Measurements from ENCODE around the gene MRPL46. TPM values are rescaled to one million over a fixed set of nuclear protein-coding genes. Genes with fewer than 3 reads are reported as not detected.

The MRPL46 gene
- polyA plus RNA-seq (2012; ENCODE audit: insufficient read depth, insufficient read length): 62.1 TPM

DNA sequence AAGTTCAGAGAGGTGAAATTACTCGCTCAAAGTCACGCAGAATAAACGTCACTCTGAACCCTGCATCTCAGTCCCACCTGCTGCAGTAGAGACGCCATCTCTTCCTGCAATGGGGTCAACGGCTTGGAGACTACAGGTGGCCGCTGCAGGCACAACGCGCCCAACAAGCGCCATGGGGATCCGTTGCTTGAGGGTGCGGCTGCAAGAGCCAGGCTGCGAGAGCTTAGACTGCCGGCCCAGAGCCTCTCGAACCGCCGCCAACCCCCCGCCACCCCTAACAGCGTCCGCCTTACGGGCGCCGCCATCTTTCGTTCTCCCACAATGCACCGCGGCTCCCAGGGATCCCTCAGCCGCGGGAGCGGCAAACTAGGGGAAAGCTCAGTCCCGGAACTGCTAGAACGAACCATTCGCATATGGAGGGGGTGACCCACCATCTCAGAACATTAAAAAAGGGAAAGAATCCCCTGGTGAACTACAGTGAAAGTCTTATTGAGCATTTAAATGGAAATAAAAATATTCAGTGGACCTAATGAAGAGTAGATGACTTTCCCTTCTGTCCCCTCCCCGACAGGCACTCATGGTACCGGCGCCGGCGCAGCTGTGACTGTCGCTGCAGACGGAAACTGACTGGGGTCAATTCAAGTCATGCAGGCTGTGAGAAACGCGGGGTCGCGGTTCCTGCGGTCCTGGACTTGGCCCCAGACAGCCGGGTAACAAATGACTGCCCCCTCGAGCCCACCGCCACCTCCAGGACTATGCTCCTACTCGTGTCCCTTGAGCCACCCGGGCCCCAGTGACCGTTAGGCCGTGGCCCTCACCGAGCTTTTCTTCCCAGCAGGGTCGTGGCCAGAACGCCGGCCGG lies at the start of gene MRPL46, which contains the start of gene MRPS11:
TSS of gene MRPL46 (minus strand) at position 316 of the 862 bp plus-strand sequence. CDS start at position 305, 11 bp downstream.
TSS of gene MRPS11 (plus strand) at position 636 of the 862 bp plus-strand sequence. CDS start at position 646, 10 bp downstream.
- peak; percentile 88 for DNase-seq (ENCODE audit: low read depth, low spot score)
- H3K4me3 ChIP-seq (ENCODE audit: low read length): peak within 1 kb of the TSS; percentile 98

DNA sequence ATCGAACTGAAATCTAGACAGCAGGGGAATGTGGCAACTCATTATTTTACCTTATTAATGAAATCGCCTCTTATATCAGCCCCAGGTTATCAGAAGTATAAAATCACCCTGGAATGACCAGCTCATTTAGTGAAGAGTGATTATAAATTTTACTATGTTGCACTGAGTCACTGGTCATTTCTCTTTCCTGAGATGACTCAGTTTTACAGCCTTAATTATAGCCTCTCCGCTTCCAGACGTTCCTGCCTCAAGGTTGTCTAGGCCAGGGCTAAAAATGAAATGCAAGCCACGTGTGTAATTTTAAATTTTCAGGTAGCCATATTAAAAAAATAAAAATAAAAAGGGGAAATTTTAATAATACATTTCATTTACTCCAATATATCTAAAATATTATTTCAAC lies 46.0 kb upstream of the MRPL46 start:
- no peak for DNase-seq (ENCODE audit: low read depth, low spot score)
- H3K4me3 ChIP-seq (ENCODE audit: low read length): no peak overlapping the region

DNA sequence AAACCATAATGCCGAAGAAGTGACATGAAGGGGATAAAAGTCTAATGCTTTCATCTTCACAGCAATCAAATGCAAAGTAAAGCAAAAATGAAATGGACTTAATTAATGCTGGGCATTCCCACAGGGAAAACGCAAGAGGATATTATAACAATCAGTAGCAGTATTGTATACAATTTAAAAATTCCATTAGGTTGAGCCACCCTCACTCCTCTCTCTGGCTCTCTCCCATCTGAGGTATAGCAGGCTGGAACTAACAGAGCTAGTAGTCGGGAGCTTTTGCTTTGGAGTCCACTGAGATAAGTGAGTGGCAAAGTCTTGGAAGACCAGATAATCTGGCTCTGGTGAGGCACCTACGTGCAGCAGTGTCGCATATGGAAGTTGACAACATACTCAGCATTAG lies 45.4 kb upstream of the MRPL46 start:
- DNase-seq (ENCODE audit: low read depth, low spot score): no peak
- H3K4me3 ChIP-seq (ENCODE audit: low read length): no peak overlapping the region

DNA sequence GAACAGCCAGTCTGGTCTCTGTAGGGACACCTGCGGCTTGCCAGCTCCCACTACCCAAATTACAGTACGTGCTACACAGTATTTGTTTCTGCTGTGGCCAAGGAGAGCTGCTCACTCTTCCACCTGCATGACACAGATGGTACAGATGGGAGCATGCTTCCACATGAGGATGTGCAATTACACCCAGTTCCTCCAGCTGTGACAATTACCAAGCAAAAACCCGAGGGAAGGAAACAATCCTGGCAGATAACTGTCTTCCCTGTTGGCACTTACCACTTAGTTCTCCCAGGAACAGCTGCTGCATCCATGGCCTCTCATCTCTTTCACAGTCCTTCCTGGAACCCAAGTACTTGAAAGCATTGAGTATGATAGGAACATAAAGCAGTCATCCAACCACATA lies 44.9 kb upstream of the MRPL46 start:
- peak; percentile 50 for DNase-seq (ENCODE audit: low read depth, low spot score)

DNA sequence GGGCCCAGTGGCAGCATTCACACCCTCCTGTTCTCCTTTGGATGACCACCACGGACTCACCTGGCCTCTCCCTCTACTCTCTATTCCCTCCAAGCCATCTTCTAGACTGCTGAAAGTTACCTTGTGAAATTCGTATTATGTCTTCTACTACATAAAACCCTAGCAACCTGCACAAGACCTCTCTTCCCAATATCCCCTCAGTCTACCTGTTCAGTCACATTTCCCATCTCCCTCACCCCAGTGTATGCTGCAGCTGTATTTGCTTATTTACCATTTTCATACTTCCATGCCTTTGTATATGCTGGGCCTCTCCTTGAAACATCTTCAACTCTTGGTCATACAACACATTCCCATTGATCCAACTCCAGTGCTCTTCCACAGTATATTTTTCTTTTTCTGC lies 44.0 kb upstream of the MRPL46 start:
- DNase-seq (ENCODE audit: low read depth, low spot score): no peak
- H3K4me3 ChIP-seq (ENCODE audit: low read length): no peak overlapping the region

More for the DNA sequence above, 44.9 kb upstream of the MRPL46 start:
- no peak overlapping the region for H3K4me3 ChIP-seq (ENCODE audit: low read length)

DNA sequence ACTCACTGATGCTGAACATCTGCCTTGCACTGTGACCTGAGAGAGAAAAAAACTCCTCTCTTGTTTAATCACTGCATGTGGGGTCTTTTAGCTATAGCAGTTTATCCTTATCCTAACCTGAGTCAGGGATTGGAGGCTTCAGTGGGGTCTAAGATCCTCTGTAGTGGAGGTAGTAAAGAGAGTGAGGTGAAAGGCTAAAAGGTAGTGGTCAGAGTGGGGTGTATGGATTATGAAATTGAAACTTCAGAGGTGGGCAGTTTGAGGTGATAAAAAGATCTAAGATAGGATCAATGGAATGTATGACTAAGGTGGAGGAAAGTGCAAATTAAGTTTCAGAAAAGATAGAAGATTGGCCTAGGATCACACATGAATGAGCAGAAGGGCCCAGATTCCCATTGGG lies 42.8 kb upstream of the MRPL46 start:
- H3K4me3 ChIP-seq (ENCODE audit: low read length): no peak overlapping the region
- DNase-seq (ENCODE audit: low read depth, low spot score): no peak

DNA sequence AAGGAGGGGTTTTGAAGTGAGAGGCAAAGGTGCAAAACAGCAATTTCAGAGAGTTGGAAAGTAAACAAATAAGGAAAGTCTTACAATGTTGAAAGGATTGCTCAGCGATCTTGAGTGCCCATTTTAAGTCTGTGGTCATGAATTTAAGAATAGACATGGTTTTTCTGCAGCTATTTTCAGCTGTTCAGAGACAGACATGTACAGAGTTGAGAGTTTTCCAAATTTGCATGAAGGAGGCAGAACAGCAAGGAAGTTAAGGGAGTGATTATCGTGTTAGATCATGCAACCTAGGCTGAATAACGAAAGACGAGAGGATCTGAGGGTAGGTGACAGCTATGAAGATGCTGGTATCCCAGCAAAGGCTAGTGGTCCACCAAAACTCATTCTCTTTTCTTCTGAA lies 42.1 kb upstream of the MRPL46 start:
- DNase-seq (ENCODE audit: low read depth, low spot score): no peak
- H3K4me3 ChIP-seq (ENCODE audit: low read length): no peak overlapping the region

DNA sequence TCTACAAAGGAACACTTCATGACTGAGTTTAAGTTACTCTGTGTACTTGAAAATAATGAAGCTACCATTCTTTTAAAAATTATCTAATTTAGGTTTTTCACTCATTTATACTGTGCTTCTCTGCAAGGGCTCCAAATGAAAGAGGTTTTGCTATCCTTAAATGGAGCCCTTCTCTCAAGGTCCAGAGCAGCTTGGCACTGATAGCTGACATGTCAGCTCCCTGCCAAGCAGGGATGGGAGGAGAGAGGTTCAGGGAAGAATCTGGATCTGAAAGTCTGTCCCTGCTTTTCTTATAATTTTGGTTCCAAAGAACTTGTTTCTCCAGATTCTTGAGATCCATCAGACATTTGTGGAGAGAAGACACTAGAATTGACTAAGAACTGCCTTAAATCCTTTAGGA lies 39.4 kb upstream of the MRPL46 start:
- DNase-seq (ENCODE audit: low read depth, low spot score): no peak
- no peak overlapping the region for H3K4me3 ChIP-seq (ENCODE audit: low read length)

DNA sequence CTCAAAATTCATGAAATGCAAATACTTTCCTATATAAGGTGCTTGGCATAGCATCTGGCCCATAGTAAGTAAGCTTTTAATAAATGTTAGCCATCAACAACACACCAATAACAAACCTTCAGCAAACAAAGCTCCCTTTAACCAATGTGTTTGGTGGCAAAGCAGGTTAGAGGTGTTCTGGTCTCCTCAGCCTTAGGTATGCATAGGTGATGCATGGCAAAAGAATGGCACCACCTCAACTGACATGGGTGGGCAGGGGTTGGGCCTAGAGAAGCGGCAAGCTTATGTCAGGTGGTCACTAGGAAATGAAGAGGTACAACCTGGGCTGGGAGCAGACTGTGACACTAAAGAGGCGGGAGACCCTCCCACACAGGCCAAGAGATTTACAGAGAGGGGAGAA lies 38.5 kb upstream of the MRPL46 start:
- no peak overlapping the region for H3K4me3 ChIP-seq (ENCODE audit: low read length)
- no peak for DNase-seq (ENCODE audit: low read depth, low spot score)

DNA sequence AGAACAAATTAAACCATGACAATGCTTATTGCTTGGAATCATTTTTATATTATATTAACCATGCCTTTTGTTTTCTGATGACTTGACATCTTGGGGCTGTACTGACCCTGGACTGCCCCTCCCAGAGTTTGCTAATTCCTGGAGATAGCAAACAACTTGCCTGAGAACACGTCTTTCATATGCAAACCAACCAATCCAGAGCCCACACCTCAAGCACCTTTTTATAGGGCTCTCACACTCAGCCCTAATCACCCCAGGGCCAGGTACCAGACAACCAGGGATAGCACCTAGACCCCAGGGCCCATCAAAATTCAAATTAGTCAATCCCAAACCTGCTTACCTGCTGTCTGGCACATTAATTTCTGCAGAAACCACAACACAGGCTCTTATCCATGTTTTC lies 37.3 kb upstream of the MRPL46 start:
- H3K4me3 ChIP-seq (ENCODE audit: low read length): no peak overlapping the region
- DNase-seq (ENCODE audit: low read depth, low spot score): no peak

DNA sequence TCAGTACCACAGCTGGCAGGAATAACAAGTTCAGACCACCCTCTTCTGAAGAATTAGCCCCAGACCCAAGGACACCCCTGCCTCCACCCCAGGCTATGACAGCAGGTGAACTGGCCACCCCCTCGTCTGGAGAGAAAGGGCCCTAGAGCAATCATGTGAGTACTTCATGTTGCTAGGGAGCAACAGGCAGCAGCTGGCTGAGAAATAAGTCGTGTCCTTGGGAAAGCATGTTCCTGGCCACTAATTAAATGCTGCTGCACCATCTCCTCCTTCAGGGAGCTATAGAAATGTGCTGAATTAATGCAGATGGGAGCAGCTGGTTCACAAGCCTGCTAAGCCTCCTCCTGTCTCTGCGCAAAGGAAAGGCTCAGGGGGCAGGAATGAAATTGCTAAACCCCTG lies 31.8 kb upstream of the MRPL46 start:
- H3K4me3 ChIP-seq (ENCODE audit: low read length): no peak overlapping the region
- DNase-seq (ENCODE audit: low read depth, low spot score): no peak

DNA sequence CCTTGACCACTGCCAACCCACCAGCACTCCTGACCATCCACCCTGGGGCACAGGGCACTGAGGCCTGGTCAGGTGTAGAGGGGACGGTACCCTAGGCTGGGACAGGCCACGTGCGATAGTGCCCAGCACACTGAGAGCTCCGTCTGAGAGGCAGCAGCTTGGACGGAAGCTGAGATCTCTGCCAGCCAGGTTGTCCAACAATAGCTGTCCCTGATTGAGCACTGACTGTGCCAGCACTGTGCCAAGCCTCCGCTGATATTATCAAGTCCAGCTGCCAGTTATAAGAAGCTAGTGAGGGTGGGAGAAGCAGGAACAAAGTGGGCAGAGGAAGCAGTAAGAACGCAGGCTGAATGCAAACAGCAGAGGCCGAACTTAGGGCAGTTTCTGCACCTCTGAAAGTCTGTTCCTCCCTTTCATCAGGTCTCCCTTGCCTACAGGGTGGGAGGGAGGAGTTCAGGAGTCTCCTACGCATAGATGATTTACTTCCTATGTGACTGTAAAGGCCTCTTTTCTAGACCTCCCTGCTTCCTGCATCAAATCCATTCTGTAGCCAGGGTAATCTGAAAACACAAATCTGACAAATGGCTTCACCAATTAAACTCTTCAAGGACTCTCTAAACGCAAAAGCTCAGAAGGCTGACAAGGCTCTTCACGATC lies 30.0 kb upstream of the MRPL46 start:
- DNase-seq (ENCODE audit: low read depth, low spot score): no peak
- H3K4me3 ChIP-seq (ENCODE audit: low read length): no peak overlapping the region

DNA sequence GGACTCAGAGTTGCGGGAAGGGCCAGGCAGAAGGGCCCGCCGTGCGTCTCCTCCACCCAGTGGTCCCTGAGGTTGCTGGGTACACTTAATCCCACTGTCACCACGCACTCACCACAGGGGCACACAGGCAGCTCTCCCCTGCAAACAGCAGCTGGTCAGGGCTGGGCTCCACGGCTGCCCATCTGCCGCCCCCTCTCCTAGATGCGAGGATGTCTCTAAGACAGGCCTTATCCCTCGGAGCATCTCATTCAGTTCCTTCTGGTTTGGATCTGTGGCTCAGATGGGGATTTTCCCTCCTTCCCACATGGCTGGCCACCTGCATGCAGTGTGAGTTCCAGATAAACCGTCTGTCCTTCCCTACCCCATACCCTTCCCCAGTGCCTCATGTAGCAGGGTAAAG lies 26.7 kb upstream of the MRPL46 start:
- DNase-seq (ENCODE audit: low read depth, low spot score): no peak
- H3K4me3 ChIP-seq (ENCODE audit: low read length): no peak overlapping the region

DNA sequence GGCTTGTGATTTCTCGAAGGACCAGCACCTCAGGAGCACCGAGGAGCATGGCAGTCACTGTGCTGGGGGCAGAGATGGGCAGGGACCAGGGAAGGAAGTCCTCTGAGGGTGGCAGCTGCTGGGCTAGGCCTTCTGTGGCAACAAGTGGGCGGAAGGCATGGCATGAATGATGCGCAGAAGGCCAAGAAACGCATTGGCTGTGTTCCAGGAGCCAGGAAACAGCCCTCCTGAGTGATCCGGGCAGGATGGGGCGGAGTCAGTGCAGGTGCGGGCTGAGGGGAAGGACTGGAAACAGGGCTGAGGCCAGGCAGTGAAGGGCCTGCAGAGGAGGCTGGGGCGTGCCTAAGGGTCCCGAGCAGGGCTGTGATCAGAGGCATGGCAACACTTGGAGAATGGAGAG lies 24.0 kb upstream of the MRPL46 start:
- H3K4me3 ChIP-seq (ENCODE audit: low read length): no peak overlapping the region
- DNase-seq (ENCODE audit: low read depth, low spot score): peak; percentile 34

DNA sequence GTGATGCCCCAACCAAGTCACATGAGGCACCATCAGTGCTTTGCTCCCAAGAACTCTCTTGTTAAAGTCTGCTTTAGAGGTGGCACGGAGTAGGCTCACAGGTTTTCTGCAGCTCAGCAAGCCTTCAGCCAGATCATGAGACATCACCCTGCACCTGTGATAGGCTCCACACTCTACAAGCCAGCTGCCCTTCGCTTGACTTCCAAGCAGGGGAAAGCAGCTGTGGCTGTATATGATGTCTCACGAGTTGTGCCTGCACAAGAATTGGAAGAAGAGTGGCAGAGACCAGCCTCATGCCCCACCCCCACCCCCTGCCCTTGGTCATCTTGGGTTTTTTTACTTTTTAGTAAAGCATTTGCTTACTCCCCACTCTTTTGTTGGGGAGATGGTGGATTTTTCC lies 22.8 kb upstream of the MRPL46 start:
- no peak overlapping the region for H3K4me3 ChIP-seq (ENCODE audit: low read length)
- DNase-seq (ENCODE audit: low read depth, low spot score): no peak

DNA sequence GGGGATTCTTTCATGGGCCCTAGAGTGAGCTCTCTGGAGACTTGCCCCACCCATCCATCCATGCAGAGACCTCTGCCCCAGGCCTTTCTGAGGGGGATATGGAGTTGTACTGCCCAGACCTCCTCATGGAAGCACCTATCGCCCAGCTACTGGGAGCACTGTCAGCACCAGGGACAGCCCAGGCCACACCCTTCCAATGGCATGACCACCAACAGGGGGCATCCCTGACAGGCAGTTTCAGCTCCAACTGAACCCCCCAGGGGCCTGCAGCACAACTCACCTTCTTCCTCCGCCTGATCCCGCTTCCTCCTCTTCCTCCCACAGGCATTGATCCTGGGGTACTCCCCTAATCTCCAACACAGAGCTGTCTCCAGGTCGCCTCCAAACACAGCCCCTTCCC lies 22.1 kb upstream of the MRPL46 start:
- DNase-seq (ENCODE audit: low read depth, low spot score): no peak
- no peak overlapping the region for H3K4me3 ChIP-seq (ENCODE audit: low read length)

DNA sequence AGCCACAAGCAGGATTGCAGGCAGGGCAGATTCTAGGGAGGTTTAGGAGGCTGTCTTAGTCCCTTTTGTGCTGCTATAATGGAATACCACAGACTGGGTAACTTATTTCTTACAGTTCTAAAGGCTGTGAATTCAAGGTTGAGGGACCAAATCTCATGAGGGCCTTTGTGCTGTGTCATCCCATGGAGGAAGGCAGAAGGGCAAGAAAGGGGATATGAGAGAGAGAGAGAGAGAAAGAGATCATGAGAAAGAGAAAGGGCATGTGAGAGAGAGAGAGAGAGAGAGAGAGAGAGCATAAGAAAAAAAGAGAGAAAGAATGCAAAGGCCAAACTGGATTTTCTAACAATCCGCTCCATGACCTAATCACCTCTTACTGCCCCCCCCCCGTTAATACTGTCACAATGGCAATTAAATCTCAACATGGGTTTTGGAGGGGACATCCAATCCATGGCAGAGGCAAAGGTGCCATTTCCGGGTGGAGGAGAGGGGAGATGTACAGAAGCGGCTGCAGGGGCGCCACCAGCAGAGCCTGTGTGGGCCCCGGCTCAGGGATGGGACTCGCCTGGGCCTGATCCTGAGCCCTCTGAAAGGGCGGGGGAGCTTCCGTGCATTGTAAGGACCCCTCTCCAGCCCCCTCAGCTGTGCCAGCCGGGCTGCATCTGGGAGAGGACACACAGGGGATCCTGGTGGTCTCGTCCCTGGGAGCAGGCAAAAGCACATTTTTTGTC lies 20.8 kb upstream of the MRPL46 start:
- DNase-seq (ENCODE audit: low read depth, low spot score): no peak
- no peak overlapping the region for H3K4me3 ChIP-seq (ENCODE audit: low read length)

DNA sequence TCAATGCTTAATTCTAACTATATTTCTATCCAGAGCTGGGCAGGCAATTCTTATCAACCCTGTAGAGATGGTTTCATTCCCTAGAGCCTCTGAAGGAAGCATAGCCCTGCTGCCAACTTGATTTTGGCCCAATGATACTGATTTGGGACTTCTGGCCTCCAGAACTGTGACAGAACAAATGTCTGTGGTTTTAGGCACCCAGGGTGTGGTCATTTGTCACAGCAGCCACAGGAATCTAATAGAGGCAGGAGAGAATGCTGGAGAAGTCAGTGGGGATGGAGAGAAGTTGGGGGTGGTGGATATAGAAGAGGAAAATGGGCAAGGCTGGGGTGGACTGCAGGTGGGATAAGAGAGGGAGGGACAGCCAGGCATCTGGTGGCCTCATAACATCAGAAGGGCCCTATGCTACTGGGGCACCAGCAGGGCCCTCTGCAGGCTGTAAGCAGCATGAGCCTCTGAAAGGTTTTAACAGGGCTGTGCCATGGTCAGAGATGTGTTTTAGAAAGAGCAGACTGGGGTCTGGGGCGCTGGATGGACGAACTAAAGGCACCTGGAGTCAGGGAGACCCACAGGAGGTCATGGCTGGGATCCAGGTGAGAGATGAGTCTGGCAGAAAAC lies 20.1 kb upstream of the MRPL46 start:
- no peak for DNase-seq (ENCODE audit: low read depth, low spot score)
- H3K4me3 ChIP-seq (ENCODE audit: low read length): no peak overlapping the region

DNA sequence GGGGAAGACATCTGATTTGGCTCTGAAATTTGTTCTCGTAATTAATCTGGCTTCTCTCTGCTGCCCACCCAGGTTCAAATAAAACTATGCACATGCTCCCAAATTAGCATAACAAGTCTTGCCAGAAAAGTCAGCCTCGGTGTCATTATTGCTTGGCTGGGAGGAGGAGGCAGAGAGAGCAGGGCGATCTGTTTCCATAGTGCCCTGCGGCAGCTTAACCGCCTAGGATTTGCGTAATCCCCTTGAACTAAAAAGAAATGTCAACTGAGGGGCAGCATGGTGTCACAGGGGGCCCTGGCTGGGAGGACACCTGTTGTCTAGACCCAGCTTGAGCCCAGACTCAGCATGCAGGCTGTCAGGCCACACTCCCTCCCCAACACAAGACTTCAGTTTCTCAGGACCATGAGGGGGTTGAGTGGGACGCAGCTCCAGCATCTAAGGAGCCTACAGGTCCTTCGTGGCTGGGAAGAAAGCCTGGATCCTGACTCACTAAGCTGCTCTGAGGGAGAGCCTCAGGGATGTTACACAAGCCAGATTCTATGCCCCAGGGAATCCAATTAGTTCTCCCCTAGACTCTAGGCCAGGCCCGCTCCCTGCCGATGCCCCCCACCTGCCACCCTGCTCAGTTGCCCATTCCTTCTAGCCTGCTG lies 17.6 kb upstream of the MRPL46 start:
- no peak for DNase-seq (ENCODE audit: low read depth, low spot score)
- H3K4me3 ChIP-seq (ENCODE audit: low read length): no peak overlapping the region
